Colonic mucosa (tissue), 4 donors: ENCODE measurements around the gene DCAF6. TPM values are rescaled to one million over a fixed set of nuclear protein-coding genes. Genes with fewer than 3 reads are reported as not detected.

Experiments
- DNase-seq: peaks from one replicate; pipeline ENCODE4 v3.0.0-alpha.2; 2020
- H3K27ac ChIP-seq: fragments of 200-600 bp; one replicate; pipeline ENCODE4 v1.8.0; 2021
- H3K27me3 ChIP-seq: fragments of 200-600 bp; one replicate; pipeline ENCODE4 v1.8.0; 2021
- H3K36me3 ChIP-seq: fragments of 200-600 bp; one replicate; pipeline ENCODE4 v1.8.0; 2021
- H3K4me1 ChIP-seq: fragments of 200-600 bp; one replicate; pipeline ENCODE4 v1.8.0; 2021; ENCODE audit warnings: mild to moderate bottlenecking
- H3K4me3 ChIP-seq: fragments of 200-600 bp; one replicate; pipeline ENCODE4 v1.8.0; 2021
- H3K9ac ChIP-seq, 2 donors: one replicate each; pipeline ENCODE4 v1.7.0; 2013; ENCODE audit warnings: control low read depth in 2 of 2, low read depth in 2 of 2, low read length in 2 of 2
- H3K9me3 ChIP-seq: fragments of 200-600 bp; one replicate; pipeline ENCODE4 v1.8.0; 2021
- CTCF ChIP-seq: fragments of 200-600 bp; IDR thresholded peaks from one replicate; pipeline ENCODE4 v1.8.0; 2022; ENCODE audit warnings: antibody characterized with exemption, mild to moderate bottlenecking
- intact Hi-C: fragments of 100-400 bp; cut with DNase I; formaldehyde crosslinking; loops from one replicate; pipeline ENCODE4 v1.14.1; 2022
- total RNA-seq, 2 donors: library from RNA; stranded (reverse); fragmentation: NEBNext Ultra II Directional in 1 of 2; extraction: Animal tissue kit (Norgen Biotek cat#: 25700) in 1 of 2; gene quantifications; one replicate each; pipeline ENCODE4 v1.2.1, GENCODE V29; 2021
- donor health status: healthy.
- donor health status: DM: no; HTN: no; CAD: no.
- donor health status: DM: no; HTN: no; CAD: no.

Gene DCAF6
- total RNA-seq, 2 donors from 2014 or later, result 47.2 to 67.0 TPM

DNA sequence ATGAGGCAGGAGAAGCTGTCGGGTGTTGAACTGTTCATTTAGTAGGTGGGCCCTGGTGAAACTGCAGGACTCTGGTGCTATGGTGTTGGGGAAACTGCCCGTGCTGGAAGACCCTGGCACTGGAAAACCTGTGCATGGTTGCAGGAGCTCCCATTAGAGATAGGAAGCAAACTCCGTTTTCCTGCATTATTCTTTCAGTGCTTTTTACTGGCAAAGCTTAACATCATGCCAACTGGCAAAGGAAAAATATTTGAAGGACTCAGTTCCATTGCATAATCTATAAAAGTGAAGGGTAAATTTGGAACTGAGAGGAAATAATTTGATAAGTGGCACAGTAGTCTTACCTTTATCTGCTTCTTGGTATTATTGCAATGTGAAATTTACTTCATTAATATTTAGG lies 32.1 kb downstream of the DCAF6 start:
- H3K4me3 ChIP-seq, result no peak overlapping the region
- H3K9me3 ChIP-seq, result no peaks in the 10 kb centered on the region
- no peak overlapping the region for H3K9ac ChIP-seq
- DNase-seq, result no peak
- TF ChIP-seq CTCF, result no peak
- no peaks in the 10 kb centered on the region for H3K27me3 ChIP-seq
- no peak overlapping the region for H3K27ac ChIP-seq
- intact Hi-C loops, result no loop called here
- H3K4me1 ChIP-seq, result no peaks in the 10 kb centered on the region
- H3K36me3 ChIP-seq, result no peaks in the 10 kb centered on the region

DNA sequence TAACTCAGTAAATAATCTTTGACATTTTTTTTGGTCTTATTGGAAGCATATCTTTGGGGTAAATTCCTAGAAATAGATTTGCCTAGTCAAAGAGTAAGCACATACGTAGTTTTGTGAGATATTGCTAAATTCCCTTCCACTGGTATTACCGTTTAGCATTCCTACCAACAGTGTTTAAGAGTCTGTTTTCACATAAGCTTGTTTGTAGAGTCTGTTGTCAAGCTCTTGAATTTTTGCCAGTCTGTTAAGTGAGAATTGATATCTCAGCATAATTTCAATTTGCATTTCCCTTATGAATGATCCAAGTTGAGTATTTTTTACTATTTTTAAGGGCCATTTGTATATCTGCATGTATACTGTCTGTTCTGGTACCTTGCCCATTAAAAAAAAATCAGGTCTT lies 37.3 kb downstream of the DCAF6 start:
- Histone ChIP-seq H3K27ac (no peak overlapping the region), H3K9me3 (no peaks in the 10 kb centered on the region), H3K27me3 (no peaks in the 10 kb centered on the region), H3K9ac (no peak overlapping the region), H3K36me3 (no peaks in the 10 kb centered on the region), H3K4me1 (no peaks in the 10 kb centered on the region), H3K4me3 (no peak overlapping the region)
- intact Hi-C loops, result no loop called here
- no peak for DNase-seq
- TF ChIP-seq CTCF, result no peak

DNA sequence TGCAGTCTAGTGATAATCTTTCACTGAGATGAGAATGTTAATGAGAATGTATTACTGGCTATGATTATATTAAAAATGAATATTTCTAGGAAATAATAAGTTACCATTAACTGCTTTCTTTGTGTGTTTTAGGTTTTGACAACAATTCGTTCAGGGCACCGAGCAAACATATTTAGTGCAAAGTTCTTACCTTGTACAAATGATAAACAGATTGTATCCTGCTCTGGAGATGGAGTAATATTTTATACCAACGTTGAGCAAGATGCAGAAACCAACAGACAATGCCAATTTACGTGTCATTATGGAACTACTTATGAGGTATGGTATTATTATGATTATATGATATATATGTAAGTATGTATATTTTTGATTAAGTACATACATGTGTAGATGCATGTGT lies 38.2 kb downstream of the DCAF6 start:
- Histone ChIP-seq H3K27ac (no peak overlapping the region), H3K9me3 (no peaks in the 10 kb centered on the region), H3K36me3 (no peaks in the 10 kb centered on the region), H3K4me3 (no peak overlapping the region), H3K27me3 (no peaks in the 10 kb centered on the region), H3K4me1 (no peaks in the 10 kb centered on the region), H3K9ac (no peak overlapping the region)
- no peak for TF ChIP-seq CTCF
- no peak for DNase-seq
- intact Hi-C loops, result no loop called here

GRCh38 chr1:167977245-167977644 lies 40.8 kb downstream of the DCAF6 start:
- no peak for TF ChIP-seq CTCF
- intact Hi-C loops, result no loop called here
- Histone ChIP-seq H3K27me3 (no peaks in the 10 kb centered on the region), H3K4me3 (no peak overlapping the region), H3K9me3 (no peaks in the 10 kb centered on the region), H3K27ac (no peak overlapping the region), H3K9ac (no peak overlapping the region), H3K4me1 (no peaks in the 10 kb centered on the region), H3K36me3 (no peaks in the 10 kb centered on the region)
- no peak for DNase-seq

DNA sequence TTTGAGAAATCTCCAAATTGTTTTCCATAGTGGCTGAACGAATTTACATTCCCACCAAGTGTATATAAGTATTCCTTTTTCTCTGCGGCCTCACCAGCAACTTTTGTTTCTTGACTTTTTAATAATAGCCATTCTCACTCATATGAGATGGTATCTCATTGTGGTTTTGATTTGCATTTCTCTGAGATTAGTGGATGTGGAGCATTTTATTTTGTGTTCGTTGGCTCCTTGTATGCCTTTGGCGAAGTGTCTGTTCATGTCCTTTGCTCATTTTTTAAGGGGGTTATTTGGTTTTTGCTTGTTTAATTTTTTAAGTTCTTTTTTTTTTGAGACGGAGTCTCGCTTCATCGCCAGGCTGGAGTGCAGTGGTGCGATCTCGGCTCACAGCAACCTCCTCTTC lies 45.5 kb downstream of the DCAF6 start:
- Histone ChIP-seq H3K36me3 (no peaks in the 10 kb centered on the region), H3K27me3 (no peaks in the 10 kb centered on the region), H3K4me3 (no peak overlapping the region), H3K27ac (no peak overlapping the region), H3K4me1 (no peaks in the 10 kb centered on the region), H3K9ac (no peak overlapping the region), H3K9me3 (no peaks in the 10 kb centered on the region)
- TF ChIP-seq CTCF, result no peak
- no peak for DNase-seq
- intact Hi-C loops, result no loop called here
